GM12878 (cell line): ENCODE results near the gene DHX40. TPM values are rescaled to one million over a fixed set of nuclear protein-coding genes. Genes with fewer than 3 reads are reported as not detected.

Source experiments
- ATAC-seq: fragments of 200-7000 bp; cut with Tn5 transposase; 3 replicates; pipeline ENCODE4 v1.9.1; 2020; ENCODE audit warnings: mild to moderate bottlenecking, moderate library complexity
- BruUV-seq: library from RNA; stranded (reverse); fragments of 400-500 nt; replicated peaks from 2 replicates; lab custom pipeline; 2021; lab: Mats Ljungman, UMichigan
- CTCF ChIA-PET: fragments of 300-600 bp; sonication (Branson Sonifier 250); formaldehyde crosslinking; extraction: SDS; loops from one replicate; lab custom pipeline; 2021; ENCODE audit warnings: inconsistent platforms; lab: Yijun Ruan, JAX
- POLR2A ChIA-PET: fragments of 350-600 bp; formaldehyde crosslinking; extraction: SDS; loops from one replicate; lab custom pipeline; 2021; ENCODE audit warnings: inconsistent platforms; lab: Charles Lee
- RAD21 ChIA-PET: fragments of 300-600 bp; sonication (Branson Sonifier 250); formaldehyde crosslinking; loops from one replicate; lab custom pipeline; 2023; ENCODE audit warnings: antibody characterized with exemption; ENCODE audit not compliant: unreplicated experiment; lab: Charles Lee
- SMC1A ChIA-PET: fragments of 300-600 bp; sonication (Branson Sonifier 250); formaldehyde crosslinking; loops from one replicate; lab custom pipeline; 2023; ENCODE audit not compliant: unreplicated experiment, uncharacterized antibody; lab: Charles Lee
- DNase-seq: peaks from one replicate; pipeline ENCODE4 v3.0.0-alpha.2; 2011; ENCODE audit warnings: low read depth, low spot score
- FAIRE-seq: peaks from 3 replicates; lab custom pipeline; 2011; peaks lifted over from hg19 to GRCh38; lab: Jason Lieb, UNC
- H2AFZ ChIP-seq: 2 replicates; pipeline ENCODE4 v1.6.0; 2011; ENCODE audit warnings: low read depth, low read length, control low read depth; ENCODE audit not compliant: control insufficient read depth
- H3K27ac ChIP-seq: 2 replicates; pipeline ENCODE4 v1.5.1; 2011; ENCODE audit warnings: control low read depth; ENCODE audit not compliant: control insufficient read depth, insufficient read depth
- H3K27me3 ChIP-seq, 2 experiments: replicated peaks in 1 of 2; 2 replicates each; pipeline versions ENCODE4 v1.6.0 to v1.6.1; 2011; ENCODE audit warnings: low read length in 1 of 2; ENCODE audit not compliant: control insufficient read depth in 2 of 2, insufficient read depth in 2 of 2
- H3K36me3 ChIP-seq, 2 experiments: 2 replicates each; pipeline ENCODE4 v1.5.1; 2011; ENCODE audit warnings: low read length in 1 of 2; ENCODE audit not compliant: control insufficient read depth in 2 of 2, insufficient read depth in 2 of 2
- H3K4me1 ChIP-seq: 2 replicates; pipeline ENCODE4 v1.6.1; 2011; ENCODE audit warnings: mild to moderate bottlenecking, low read length, moderate library complexity, mixed read lengths; ENCODE audit not compliant: control insufficient read depth, insufficient read depth
- H3K4me2 ChIP-seq: 2 replicates; pipeline ENCODE4 v1.6.0; 2011; ENCODE audit warnings: control low read depth; ENCODE audit not compliant: control insufficient read depth, insufficient read depth
- H3K4me3 ChIP-seq: fragments of 200-600 bp; sonication (generic); 2 replicates; pipeline ENCODE4 v1.5.1; 2016
- H3K79me2 ChIP-seq: 2 replicates; pipeline ENCODE4 v1.6.0; 2011; ENCODE audit warnings: low read length; ENCODE audit not compliant: control insufficient read depth, insufficient read depth
- H3K9ac ChIP-seq: 2 replicates; pipeline ENCODE4 v1.8.0; 2011; ENCODE audit warnings: low read length, control low read depth, mixed read lengths; ENCODE audit not compliant: control insufficient read depth, insufficient read depth
- H3K9me3 ChIP-seq: replicated peaks from 3 replicates; pipeline ENCODE4 v1.5.1; 2011; ENCODE audit warnings: mild to moderate bottlenecking, low read length; ENCODE audit not compliant: control insufficient read depth, insufficient read depth
- H4K20me1 ChIP-seq: 2 replicates; pipeline ENCODE4 v1.6.0; 2011; ENCODE audit not compliant: control insufficient read depth, insufficient read depth
- ATF7 ChIP-seq: fragments of 450-650 bp; IDR thresholded peaks from 2 replicates; pipeline ENCODE4 v1.6.1; 2016; ENCODE audit warnings: low read depth, mild to moderate bottlenecking
- EP300 ChIP-seq, 2 experiments: fragments of 150-350 bp in 1 of 2; IDR thresholded peaks; 2 replicates each; pipeline ENCODE4 v1.6.1; 2011 to 2012; ENCODE audit warnings: low read depth in 2 of 2, low read length in 2 of 2, borderline replicate concordance in 1 of 2, improper control_type of control experiment in 1 of 2, inconsistent platforms in 1 of 2; ENCODE audit not compliant: control insufficient read depth in 1 of 2
- KAT2A ChIP-seq: conservative IDR thresholded peaks from 2 replicates; pipeline ENCODE4 v1.6.1; 2011; ENCODE audit warnings: low read depth, low read length; ENCODE audit not compliant: control insufficient read depth
- SMARCA5 ChIP-seq: fragments of 450-650 bp; IDR thresholded peaks from 2 replicates; pipeline ENCODE4 v1.6.1; 2017; ENCODE audit warnings: mild to moderate bottlenecking
- STAT1 ChIP-seq: fragments of 450-650 bp; conservative IDR thresholded peaks from 2 replicates; pipeline ENCODE4 v1.6.1; 2014; ENCODE audit warnings: antibody characterized with exemption, mild to moderate bottlenecking
- WGBS: methylation state at CpG from one replicate; pipeline ENCODE4 v1.1.6; 2016; ENCODE audit warnings: low lambda C conversion rate; ENCODE audit not compliant: insufficient replicate concordance, insufficient coverage; ENCODE audit errors: missing lambda C conversion rate; 5-methylcytosine and 5-hydroxymethylcytosine counted together
- in situ Hi-C: fragments of 300-500 bp; cut with MboI; formaldehyde crosslinking; loops from 9 replicates; pipeline ENCODE4 v1.14.3; 2018; ENCODE audit warnings: mixed read lengths
- intact Hi-C: fragments of 100-400 bp; cut with micrococcal nuclease; formaldehyde crosslinking; loops from one replicate; pipeline ENCODE4 v1.14.2; 2022; ENCODE audit not compliant: unreplicated experiment
- polyA plus RNA-seq, 11 experiments: library from polyadenylated mRNA; depleted of rRNA in 4 of 11; unstranded in 6 of 11; stranded (reverse) in 5 of 11; fragments of >200 nt; fragmentation: Nextera tagmentation in 4 of 11; fragmentation: Illumina TruSeq in 1 of 11; extraction: Ambion mirVana in 4 of 11; extraction: Trizol in 1 of 11; gene quantifications; 1 replicate in 1 of 11; 2 replicates in 10 of 11; pipeline versions ENCODE4 v1.2.1 to v1.2.3, GENCODE V29; 2011 to 2016; ENCODE audit warnings: inconsistent platforms in 2 of 11, missing spikeins in 2 of 11, low read depth in 1 of 11
- total RNA-seq, 4 experiments: library from RNA; depleted of rRNA in 3 of 4; stranded (reverse); fragments of >200 nt in 3 of 4; fragmentation: Illumina TruSeq in 1 of 4; extraction: Trizol in 1 of 4; gene quantifications; 2 replicates each; pipeline versions ENCODE4 v1.2.1 to v1.2.3, GENCODE V29; 2013 to 2021
- TF ChIP-seq, protein P1 (sequence below): fragments of 450-650 bp; IDR thresholded peaks from 2 replicates; pipeline ENCODE4 v1.6.1; 2016; ENCODE audit warnings: mild to moderate bottlenecking

The DHX40 gene
- total and polyA plus RNA-seq, 10 of the 15 experiments (the other 5 are each of a cell fraction or from before 2014, with no cell fraction given): 4.8 to 29.2 (median 12.0) TPM

- ChIA-PET RAD21 (no interaction called here), CTCF (no interaction called here), POLR2A (no interaction called here), SMC1A (interaction anchor here (0.7 kb wide), 1 partner anchor 16 kb away, joined by 3 read pairs; no protein-coding TSS in a partner anchor)
- Histone ChIP-seq H4K20me1 (no peaks in the 10 kb centered on the region), H3K27me3 (no peaks in the 10 kb centered on the region; a peak in 1 of 4 replicates), H3K27ac (no peak overlapping the region), H2AFZ (no peak overlapping the region), H3K4me2 (no peak overlapping the region), H3K9ac (no peak overlapping the region), H3K79me2 (no peaks in the 10 kb centered on the region), H3K36me3 (no peaks in the 10 kb centered on the region), H3K4me1 (no peaks in the 10 kb centered on the region), H3K4me3 (no peak overlapping the region), H3K9me3 (no peaks in the 10 kb centered on the region)
- BruUV-seq: no TSS peak
- TF ChIP-seq, protein P1, sequence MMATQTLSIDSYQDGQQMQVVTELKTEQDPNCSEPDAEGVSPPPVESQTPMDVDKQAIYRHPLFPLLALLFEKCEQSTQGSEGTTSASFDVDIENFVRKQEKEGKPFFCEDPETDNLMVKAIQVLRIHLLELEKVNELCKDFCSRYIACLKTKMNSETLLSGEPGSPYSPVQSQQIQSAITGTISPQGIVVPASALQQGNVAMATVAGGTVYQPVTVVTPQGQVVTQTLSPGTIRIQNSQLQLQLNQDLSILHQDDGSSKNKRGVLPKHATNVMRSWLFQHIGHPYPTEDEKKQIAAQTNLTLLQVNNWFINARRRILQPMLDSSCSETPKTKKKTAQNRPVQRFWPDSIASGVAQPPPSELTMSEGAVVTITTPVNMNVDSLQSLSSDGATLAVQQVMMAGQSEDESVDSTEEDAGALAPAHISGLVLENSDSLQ: no peak
- TF ChIP-seq KAT2A (no peak), EP300 (IDR thresholded peaks at IDR 0.05; ENCODE audit: borderline replicate concordance in 1 of 2, control insufficient read depth in 1 of 2, low read depth in 2 of 2, low read length in 2 of 2) (no peak), ATF7 (peak; percentile 49), STAT1 (no peak), SMARCA5 (no peak)
- 12% methylated on average over 1 of the region's 1 CpG for WGBS
- in situ Hi-C loops: no loop called here
- ATAC-seq (no peak), DNase-seq (no peak), FAIRE-seq (no peak)
- intact Hi-C loops: no loop called here
Measured at GRCh38 chr17:59545942-59546341, 19.5 kb upstream of the DHX40 start.
